ENCODE measurements around the gene ZBP1.
"Not testable (repeated sequence)": the region's sequence is repeated elsewhere in the genome, so short reads cannot be mapped to it uniquely, and the experiment has no call there.

The ZBP1 gene

GRCh38 chr20:57638173-57638894 is 18.1 kb upstream of the ZBP1 start:
- DNase-seq, result no peak

GRCh38 chr20:57633945-57634491 is 13.8 kb upstream of the ZBP1 start:
- DNase-seq, result no peak

- DNase-seq, result no peak
Measured at GRCh38 chr20:57632286-57632685, 12.1 kb upstream of the ZBP1 start.

- DNase-seq, result no peak
Measured at GRCh38 chr20:57630061-57630460, 9.8 kb upstream of the ZBP1 start.

- DNase-seq, result not testable (repeated sequence)
Measured at GRCh38 chr20:57629491-57629901, 9.3 kb upstream of the ZBP1 start.

- not testable (repeated sequence) for DNase-seq
Measured at GRCh38 chr20:57628962-57629308, 8.7 kb upstream of the ZBP1 start.

- DNase-seq, result peak; percentile 86 to 90
Measured at GRCh38 chr20:57628047-57628961, 8.1 kb upstream of the ZBP1 start.

GRCh38 chr20:57627339-57627738 is 7.1 kb upstream of the ZBP1 start:
- DNase-seq, result no peak

GRCh38 chr20:57625978-57626377 is 5.8 kb upstream of the ZBP1 start:
- no peak for DNase-seq

- DNase-seq, result no peak
Measured at GRCh38 chr20:57625181-57625958, 5.1 kb upstream of the ZBP1 start.

- no peak for DNase-seq
Measured at GRCh38 chr20:57624124-57624523, 3.9 kb upstream of the ZBP1 start.

GRCh38 chr20:57622579-57623381 is 2.6 kb upstream of the ZBP1 start:
- peak; percentile 2 to 37 for DNase-seq

- DNase-seq, result no peak
Measured at GRCh38 chr20:57622201-57622570, 2.0 kb upstream of the ZBP1 start.

- DNase-seq, result no peak
Measured at GRCh38 chr20:57621421-57622200, 1.4 kb upstream of the ZBP1 start.

- DNase-seq, result no peak
Measured at GRCh38 chr20:57620999-57621398, 773 bp upstream of the ZBP1 start.

GRCh38 chr20:57619051-57619831 is 985 bp downstream of the ZBP1 start:
- peak; percentile 29 to 37 for DNase-seq

- DNase-seq, result no peak
Measured at GRCh38 chr20:57618764-57619050, 1.5 kb downstream of the ZBP1 start.

GRCh38 chr20:57618091-57618763 is 2.0 kb downstream of the ZBP1 start:
- no peak for DNase-seq

- no peak for DNase-seq
Measured at GRCh38 chr20:57617079-57617795, 3.0 kb downstream of the ZBP1 start.
